Measurements from ENCODE around the gene ANTXR1.

Gene ANTXR1

DNA sequence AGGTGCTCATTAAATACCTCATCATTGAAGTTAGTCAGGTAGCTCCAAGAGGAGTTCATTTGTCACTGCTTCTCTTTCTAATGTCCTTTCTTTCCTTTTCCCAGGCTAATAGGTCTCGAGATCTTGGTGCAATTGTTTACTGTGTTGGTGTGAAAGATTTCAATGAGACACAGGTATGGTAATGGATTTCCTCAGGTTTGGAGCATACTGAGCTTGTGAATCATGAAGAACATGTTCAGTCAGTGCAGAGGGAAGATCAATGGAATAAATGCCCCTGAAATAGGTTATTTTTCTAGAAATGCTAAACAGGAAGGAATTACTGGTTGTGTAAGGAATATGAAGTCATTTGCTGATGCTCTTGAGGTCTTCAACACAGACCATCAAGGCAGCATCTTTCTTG is 62.5 kb downstream of the ANTXR1 start:
- Histone ChIP-seq H3K9ac (ENCODE audit: low read length) (no peak overlapping the region), H3K36me3 (replicated peaks; ENCODE audit: low read depth, low read length) (no peaks in the 10 kb centered on the region), H3K4me1 (ENCODE audit: low read length) (no peaks in the 10 kb centered on the region), H3K4me2 (ENCODE audit: low read length) (no peak overlapping the region), H3K4me3 (ENCODE audit: low read length) (no peak overlapping the region), H3K27me3 (ENCODE audit: low read depth, low read length) (peaks cover 23% of the 10 kb centered on the region), H4K20me1 (ENCODE audit: insufficient read depth, low read length) (no peaks in the 10 kb centered on the region), H2AFZ (ENCODE audit: low read depth, low read length) (no peak overlapping the region), H3K9me3 (ENCODE audit: insufficient read depth, low read length) (no peaks in the 10 kb centered on the region), H3K79me2 (ENCODE audit: low read length) (no peaks in the 10 kb centered on the region), H3K27ac (ENCODE audit: low read length) (no peak overlapping the region)
- TF ChIP-seq EZH2phosphoT487 (IDR thresholded peaks at IDR 0.05; ENCODE audit: low read depth), result no peak
- TF ChIP-seq, protein P1, sequence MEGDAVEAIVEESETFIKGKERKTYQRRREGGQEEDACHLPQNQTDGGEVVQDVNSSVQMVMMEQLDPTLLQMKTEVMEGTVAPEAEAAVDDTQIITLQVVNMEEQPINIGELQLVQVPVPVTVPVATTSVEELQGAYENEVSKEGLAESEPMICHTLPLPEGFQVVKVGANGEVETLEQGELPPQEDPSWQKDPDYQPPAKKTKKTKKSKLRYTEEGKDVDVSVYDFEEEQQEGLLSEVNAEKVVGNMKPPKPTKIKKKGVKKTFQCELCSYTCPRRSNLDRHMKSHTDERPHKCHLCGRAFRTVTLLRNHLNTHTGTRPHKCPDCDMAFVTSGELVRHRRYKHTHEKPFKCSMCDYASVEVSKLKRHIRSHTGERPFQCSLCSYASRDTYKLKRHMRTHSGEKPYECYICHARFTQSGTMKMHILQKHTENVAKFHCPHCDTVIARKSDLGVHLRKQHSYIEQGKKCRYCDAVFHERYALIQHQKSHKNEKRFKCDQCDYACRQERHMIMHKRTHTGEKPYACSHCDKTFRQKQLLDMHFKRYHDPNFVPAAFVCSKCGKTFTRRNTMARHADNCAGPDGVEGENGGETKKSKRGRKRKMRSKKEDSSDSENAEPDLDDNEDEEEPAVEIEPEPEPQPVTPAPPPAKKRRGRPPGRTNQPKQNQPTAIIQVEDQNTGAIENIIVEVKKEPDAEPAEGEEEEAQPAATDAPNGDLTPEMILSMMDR (IDR thresholded peaks at IDR 0.05; ENCODE audit: low read depth, low read length), result no peak

DNA sequence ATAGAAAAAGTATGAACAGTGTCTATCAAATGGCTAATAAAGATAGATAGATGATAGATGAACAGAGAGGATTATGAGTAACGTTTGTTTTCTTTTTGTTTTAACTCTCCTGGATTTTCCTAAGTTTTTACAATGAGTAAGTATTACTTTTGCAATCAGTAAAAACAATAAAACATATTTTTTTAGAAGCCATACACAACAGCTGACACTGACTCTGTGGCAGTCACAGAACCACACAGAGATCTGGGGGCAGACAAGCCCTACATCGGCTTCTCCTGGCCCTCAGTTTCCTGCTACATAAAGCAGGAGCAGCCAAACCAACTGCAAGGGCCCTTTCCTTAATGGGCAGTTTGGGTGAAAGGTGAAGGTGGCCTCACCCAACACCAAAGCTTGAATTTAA is 63.6 kb downstream of the ANTXR1 start:
- TF ChIP-seq EZH2phosphoT487 (IDR thresholded peaks at IDR 0.05; ENCODE audit: low read depth), result no peak
- TF ChIP-seq, protein P1 (IDR thresholded peaks at IDR 0.05; ENCODE audit: low read depth, low read length), result no peak
- Histone ChIP-seq H4K20me1 (ENCODE audit: insufficient read depth, low read length) (no peaks in the 10 kb centered on the region), H3K4me2 (ENCODE audit: low read length) (no peak overlapping the region), H3K4me1 (ENCODE audit: low read length) (no peaks in the 10 kb centered on the region), H3K79me2 (ENCODE audit: low read length) (no peaks in the 10 kb centered on the region), H3K36me3 (replicated peaks; ENCODE audit: low read depth, low read length) (no peaks in the 10 kb centered on the region), H2AFZ (ENCODE audit: low read depth, low read length) (no peak overlapping the region), H3K9ac (ENCODE audit: low read length) (no peak overlapping the region), H3K27me3 (ENCODE audit: low read depth, low read length) (peaks cover 23% of the 10 kb centered on the region), H3K27ac (ENCODE audit: low read length) (no peak overlapping the region), H3K4me3 (ENCODE audit: low read length) (no peak overlapping the region), H3K9me3 (ENCODE audit: insufficient read depth, low read length) (no peaks in the 10 kb centered on the region)

DNA sequence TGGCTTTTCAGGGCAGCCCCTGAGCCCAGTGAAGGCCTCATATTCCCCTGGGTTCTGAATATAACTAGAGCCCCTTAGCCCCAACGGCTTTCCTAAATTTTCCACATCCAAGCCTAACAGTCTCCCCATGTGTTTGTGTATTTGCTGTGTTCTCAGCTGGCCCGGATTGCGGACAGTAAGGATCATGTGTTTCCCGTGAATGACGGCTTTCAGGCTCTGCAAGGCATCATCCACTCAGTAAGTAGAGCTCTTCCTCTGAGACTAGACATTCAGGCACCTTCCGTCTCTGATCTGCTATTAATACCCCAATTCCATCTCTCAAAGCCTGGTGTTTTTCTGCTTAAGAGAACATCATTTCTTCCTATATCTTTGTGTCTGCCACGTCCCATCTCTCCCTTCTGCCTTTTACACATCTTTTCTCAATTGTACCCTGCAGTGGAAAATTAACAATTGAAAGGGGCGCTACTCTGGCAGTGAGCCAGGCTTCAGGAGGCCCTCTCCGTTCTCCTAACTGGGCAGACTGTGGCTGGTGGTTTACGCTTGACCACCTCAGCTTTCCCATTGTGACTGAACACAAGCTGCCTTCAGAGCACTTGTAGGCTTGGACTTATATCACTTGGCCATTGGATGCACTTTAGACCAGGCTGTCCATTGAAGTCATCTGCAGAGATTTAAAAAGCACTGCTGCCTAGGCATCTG is 64.4 kb downstream of the ANTXR1 start:
- Histone ChIP-seq H3K79me2 (ENCODE audit: low read length) (no peaks in the 10 kb centered on the region), H3K4me1 (ENCODE audit: low read length) (peaks cover 5% of the 10 kb centered on the region), H3K27me3 (ENCODE audit: low read depth, low read length) (peaks cover 23% of the 10 kb centered on the region), H3K36me3 (replicated peaks; ENCODE audit: low read depth, low read length) (no peaks in the 10 kb centered on the region), H3K9me3 (ENCODE audit: insufficient read depth, low read length) (no peaks in the 10 kb centered on the region), H3K4me2 (ENCODE audit: low read length) (no peak overlapping the region), H4K20me1 (ENCODE audit: insufficient read depth, low read length) (no peaks in the 10 kb centered on the region), H3K4me3 (ENCODE audit: low read length) (no peak overlapping the region), H2AFZ (ENCODE audit: low read depth, low read length) (no peak overlapping the region), H3K9ac (ENCODE audit: low read length) (no peak overlapping the region), H3K27ac (ENCODE audit: low read length) (no peak overlapping the region)
- TF ChIP-seq, protein P1 (IDR thresholded peaks at IDR 0.05; ENCODE audit: low read depth, low read length), result no peak
- no peak for TF ChIP-seq EZH2phosphoT487 (IDR thresholded peaks at IDR 0.05; ENCODE audit: low read depth)

DNA sequence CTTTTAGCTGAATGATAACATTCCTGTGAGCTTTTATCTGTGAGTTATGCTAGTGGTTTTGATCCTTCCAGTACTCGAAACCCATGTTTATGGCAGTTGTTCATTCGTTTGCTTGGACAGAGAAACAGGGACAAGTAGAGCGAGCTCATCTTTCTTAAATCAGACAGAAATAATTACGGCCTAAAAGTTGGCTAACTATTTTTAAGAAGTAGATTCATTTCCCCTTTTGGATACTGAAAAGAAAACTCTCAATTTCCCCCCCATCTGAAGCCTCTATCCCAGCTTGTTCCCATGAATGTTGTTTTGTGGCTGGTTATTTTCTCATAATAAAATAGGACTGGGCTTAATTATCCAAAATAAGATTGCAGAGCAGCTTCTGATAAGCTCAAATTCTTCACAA is 67.1 kb downstream of the ANTXR1 start:
- TF ChIP-seq EZH2phosphoT487 (IDR thresholded peaks at IDR 0.05; ENCODE audit: low read depth), result no peak
- TF ChIP-seq, protein P1 (IDR thresholded peaks at IDR 0.05; ENCODE audit: low read depth, low read length), result no peak
- H3K36me3 ChIP-seq (replicated peaks; ENCODE audit: low read depth, low read length), result no peaks in the 10 kb centered on the region
- no peak overlapping the region for H3K9ac ChIP-seq (ENCODE audit: low read length)
- no peaks in the 10 kb centered on the region for H3K79me2 ChIP-seq (ENCODE audit: low read length)
- peaks cover 30% of the 10 kb centered on the region for H3K27me3 ChIP-seq (ENCODE audit: low read depth, low read length)
- no peak overlapping the region for H2AFZ ChIP-seq (ENCODE audit: low read depth, low read length)
- no peak overlapping the region for H3K4me3 ChIP-seq (ENCODE audit: low read length)
- H4K20me1 ChIP-seq (ENCODE audit: insufficient read depth, low read length), result no peaks in the 10 kb centered on the region
- H3K9me3 ChIP-seq (ENCODE audit: insufficient read depth, low read length), result no peaks in the 10 kb centered on the region
- no peak overlapping the region for H3K4me2 ChIP-seq (ENCODE audit: low read length)
- H3K27ac ChIP-seq (ENCODE audit: low read length), result no peak overlapping the region
- peaks cover 7% of the 10 kb centered on the region for H3K4me1 ChIP-seq (ENCODE audit: low read length)
